Astrocyte (in vitro differentiated cells and primary cell): ENCODE measurements around the gene MAPK9. TPM values are rescaled to one million over a fixed set of nuclear protein-coding genes. Genes with fewer than 3 reads are reported as not detected.
A peak's percentile ranks its signal among the peaks of the same experiment; 100 is the strongest.

Source experiments
- DNase-seq: peaks from one replicate; pipeline ENCODE4 v3.0.0-alpha.2; 2010; ENCODE audit warnings: low read depth
- FAIRE-seq: peaks from 2 replicates; lab custom pipeline; 2011; peaks lifted over from hg19 to GRCh38; lab: Jason Lieb, UNC
- H2AFZ ChIP-seq: 2 replicates; pipeline ENCODE4 v1.6.0; 2012; ENCODE audit warnings: low read depth, low read length, inconsistent platforms
- H3K27ac ChIP-seq: 2 replicates; pipeline ENCODE4 v1.5.1; 2011; ENCODE audit warnings: low read depth, low read length, inconsistent platforms
- H3K27me3 ChIP-seq: 2 replicates; pipeline ENCODE4 v1.6.0; 2011; ENCODE audit warnings: low read length, inconsistent platforms; ENCODE audit not compliant: insufficient read depth
- H3K36me3 ChIP-seq: 2 replicates; pipeline ENCODE4 v1.5.1; 2011; ENCODE audit warnings: low read length, inconsistent platforms; ENCODE audit not compliant: insufficient read depth
- H3K4me1 ChIP-seq: 2 replicates; pipeline ENCODE4 v1.5.1; 2011; ENCODE audit warnings: low read length, inconsistent platforms; ENCODE audit not compliant: insufficient read depth
- H3K4me2 ChIP-seq: 2 replicates; pipeline ENCODE4 v1.6.0; 2012; ENCODE audit warnings: low read length, inconsistent platforms
- H3K4me3 ChIP-seq: 2 replicates; pipeline ENCODE4 v1.5.1; 2011; ENCODE audit warnings: low read depth, mild to moderate bottlenecking, low read length, inconsistent platforms; ENCODE audit not compliant: insufficient read depth
- H3K79me2 ChIP-seq: 2 replicates; pipeline ENCODE4 v1.6.0; 2012; ENCODE audit warnings: mild to moderate bottlenecking, low read length, inconsistent platforms; ENCODE audit not compliant: insufficient read depth
- H3K9ac ChIP-seq: 2 replicates; pipeline ENCODE4 v1.6.0; 2012; ENCODE audit warnings: mild to moderate bottlenecking, low read length, inconsistent platforms
- H3K9me3 ChIP-seq: 2 replicates; pipeline ENCODE4 v1.5.1; 2012; ENCODE audit warnings: low read depth, mild to moderate bottlenecking, low read length, inconsistent platforms; ENCODE audit not compliant: insufficient read depth
- H4K20me1 ChIP-seq: 2 replicates; pipeline ENCODE4 v1.6.0; 2012; ENCODE audit warnings: low read length, inconsistent platforms; ENCODE audit not compliant: insufficient read depth
- H3K27ac Mint-ChIP-seq: one replicate; pipeline ENCODE4 v1.8.0; 2021; ENCODE audit warnings: mild to moderate bottlenecking, mixed read lengths; ENCODE audit not compliant: unreplicated experiment
- H3K27me3 Mint-ChIP-seq: one replicate; pipeline ENCODE4 v1.8.0; 2021; ENCODE audit warnings: low read depth, mixed read lengths; ENCODE audit not compliant: unreplicated experiment
- H3K36me3 Mint-ChIP-seq: one replicate; pipeline ENCODE4 v1.8.0; 2021; ENCODE audit warnings: low read depth, mixed read lengths; ENCODE audit not compliant: unreplicated experiment
- H3K4me1 Mint-ChIP-seq: one replicate; pipeline ENCODE4 v1.8.0; 2021; ENCODE audit warnings: low read depth, mixed read lengths; ENCODE audit not compliant: unreplicated experiment
- H3K4me3 Mint-ChIP-seq: one replicate; pipeline ENCODE4 v1.8.0; 2021; ENCODE audit warnings: mild to moderate bottlenecking, moderate library complexity, mixed read lengths; ENCODE audit not compliant: unreplicated experiment
- H3K9me3 Mint-ChIP-seq: one replicate; pipeline ENCODE4 v1.8.0; 2021; ENCODE audit warnings: mild to moderate bottlenecking, mixed read lengths; ENCODE audit not compliant: unreplicated experiment
- CTCF ChIP-seq: IDR thresholded peaks from 2 replicates; pipeline ENCODE4 v1.5.1; 2011; ENCODE audit warnings: low read depth, mild to moderate bottlenecking, inconsistent platforms, low read length, moderate library complexity; ENCODE audit not compliant: insufficient read depth
- EZH2 ChIP-seq: IDR thresholded peaks from 2 replicates; pipeline ENCODE4 v1.6.1; 2012; ENCODE audit warnings: mild to moderate bottlenecking, low read length, inconsistent platforms; ENCODE audit not compliant: insufficient read depth
- total RNA-seq: library from RNA; stranded (reverse); gene quantifications from 2 replicates; pipeline ENCODE4 v1.2.1, GENCODE V29; 2021

Gene MAPK9
- total RNA-seq, 1 donor from 2014 or later, result 34.0 TPM

- Histone ChIP-seq H3K9ac (peak overlapping the region; percentile 27), H2AFZ (no peak overlapping the region), H3K4me2 (no peak overlapping the region), H3K36me3 (peaks cover 28% of the 10 kb centered on the region), H3K79me2 (peaks cover 13% of the 10 kb centered on the region), H3K4me1 (peaks cover 44% of the 10 kb centered on the region), H3K4me3 (no peak overlapping the region), H4K20me1 (no peaks in the 10 kb centered on the region), H3K27ac (peak overlapping the region; percentile 99), H3K27me3 (no peaks in the 10 kb centered on the region), H3K9me3 (no peaks in the 10 kb centered on the region)
- Mint-ChIP-seq H3K27ac (no peak overlapping the region), H3K9me3 (no peaks in the 10 kb centered on the region), H3K4me1 (peaks cover 25% of the 10 kb centered on the region), H3K36me3 (peaks cover 12% of the 10 kb centered on the region), H3K4me3 (no peak overlapping the region), H3K27me3 (no peaks in the 10 kb centered on the region)
- TF ChIP-seq CTCF (no peak), EZH2 (no peak)
- FAIRE-seq, result no peak
- DNase-seq, result no peak
These were observed 41.0 kb upstream of the MAPK9 start for GRCh38 chr5:180332861-180333260.

GRCh38 chr5:180332051-180332517 lies 40.2 kb upstream of the MAPK9 start:
- Histone ChIP-seq H2AFZ (no peak overlapping the region), H3K27me3 (no peaks in the 10 kb centered on the region), H3K27ac (peak overlapping the region; percentile 99), H4K20me1 (no peaks in the 10 kb centered on the region), H3K36me3 (peaks cover 23% of the 10 kb centered on the region), H3K4me2 (peak overlapping the region; percentile 77), H3K4me3 (peak overlapping the region; percentile 4), H3K9me3 (no peaks in the 10 kb centered on the region), H3K79me2 (peaks cover 13% of the 10 kb centered on the region), H3K4me1 (peaks cover 44% of the 10 kb centered on the region), H3K9ac (peak overlapping the region; percentile 86)
- no peak for TF ChIP-seq EZH2
- TF ChIP-seq CTCF, result peak; percentile 28
- Mint-ChIP-seq H3K4me1 (peaks cover 25% of the 10 kb centered on the region), H3K36me3 (peaks cover 10% of the 10 kb centered on the region), H3K9me3 (no peaks in the 10 kb centered on the region), H3K27ac (peak overlapping the region; percentile 92), H3K4me3 (no peak overlapping the region), H3K27me3 (no peaks in the 10 kb centered on the region)
- DNase-seq, result peak; percentile 51
- FAIRE-seq, result no peak

GRCh38 chr5:180331647-180331950 lies 39.7 kb upstream of the MAPK9 start:
- Histone ChIP-seq H3K4me1 (peaks cover 44% of the 10 kb centered on the region), H3K36me3 (peaks cover 23% of the 10 kb centered on the region), H2AFZ (no peak overlapping the region), H3K9ac (peak overlapping the region; percentile 86), H3K27ac (peak overlapping the region; percentile 99), H3K79me2 (peaks cover 13% of the 10 kb centered on the region), H3K27me3 (no peaks in the 10 kb centered on the region), H4K20me1 (no peaks in the 10 kb centered on the region), H3K9me3 (no peaks in the 10 kb centered on the region), H3K4me2 (peak overlapping the region; percentile 77), H3K4me3 (peak overlapping the region; percentile 4)
- Mint-ChIP-seq H3K27ac (peak overlapping the region; percentile 92), H3K4me1 (peaks cover 25% of the 10 kb centered on the region), H3K36me3 (peaks cover 10% of the 10 kb centered on the region), H3K9me3 (no peaks in the 10 kb centered on the region), H3K27me3 (no peaks in the 10 kb centered on the region), H3K4me3 (no peak overlapping the region)
- TF ChIP-seq CTCF (no peak), EZH2 (no peak)
- FAIRE-seq (peak; percentile 34), DNase-seq (no peak)
